Hepatocyte (in vitro differentiated cells): ENCODE data around the gene ZNF202. TPM values are rescaled to one million over a fixed set of nuclear protein-coding genes. Genes with fewer than 3 reads are reported as not detected.

Experiments used
- DNase-seq: peaks from one replicate; pipeline ENCODE4 v3.0.0-alpha.2; 2016; ENCODE audit warnings: low spot score
- H2AFZ ChIP-seq: fragments of 200-600 bp; sonication (generic); 2 replicates; pipeline ENCODE4 v1.6.0; 2016; ENCODE audit warnings: antibody characterized with exemption, mild to moderate bottlenecking
- H3K27ac ChIP-seq: fragments of 200-600 bp; sonication (generic); 2 replicates; pipeline ENCODE4 v1.5.1; 2016; ENCODE audit warnings: mild to moderate bottlenecking
- H3K27me3 ChIP-seq: fragments of 200-600 bp; sonication (generic); 2 replicates; pipeline ENCODE4 v1.6.1; 2016
- H3K36me3 ChIP-seq: fragments of 200-600 bp; sonication (generic); replicated peaks from 2 replicates; pipeline ENCODE4 v1.5.1; 2016; ENCODE audit warnings: low read depth; ENCODE audit not compliant: insufficient read depth
- H3K4me1 ChIP-seq: fragments of 200-600 bp; sonication (generic); 2 replicates; pipeline ENCODE4 v1.5.1; 2016; ENCODE audit warnings: mild to moderate bottlenecking, moderate library complexity; ENCODE audit not compliant: insufficient read depth
- H3K4me2 ChIP-seq: fragments of 200-600 bp; sonication (generic); 2 replicates; pipeline ENCODE4 v1.6.0; 2016
- H3K4me3 ChIP-seq: fragments of 200-600 bp; sonication (generic); 2 replicates; pipeline ENCODE4 v1.5.1; 2016; ENCODE audit warnings: mild to moderate bottlenecking
- H3K79me2 ChIP-seq: fragments of 200-600 bp; sonication (generic); 2 replicates; pipeline ENCODE4 v1.6.0; 2017; ENCODE audit warnings: mild to moderate bottlenecking
- H3K9me2 ChIP-seq: fragments of 200-600 bp; sonication (generic); replicated peaks from 2 replicates; pipeline ENCODE4 v1.6.0; 2017; ENCODE audit warnings: mild to moderate bottlenecking; ENCODE audit not compliant: insufficient read depth
- H3K9me3 ChIP-seq: fragments of 200-600 bp; sonication (generic); 2 replicates; pipeline ENCODE4 v1.5.1; 2016; ENCODE audit warnings: low read depth, mild to moderate bottlenecking
- H4K20me1 ChIP-seq: fragments of 200-600 bp; sonication (generic); 2 replicates; pipeline ENCODE4 v1.6.0; 2016; ENCODE audit warnings: mild to moderate bottlenecking; ENCODE audit not compliant: insufficient read depth, poor library complexity, severe bottlenecking
- EZH2 ChIP-seq: fragments of 200-600 bp; sonication (generic); IDR thresholded peaks from 2 replicates; pipeline ENCODE4 v1.6.1; 2016; ENCODE audit warnings: antibody characterized with exemption, mild to moderate bottlenecking, borderline replicate concordance
- EZH2phosphoT487 ChIP-seq: fragments of 200-600 bp; sonication (generic); IDR thresholded peaks from one replicate; pipeline ENCODE4 v1.6.1; 2018; ENCODE audit warnings: antibody characterized with exemption, mild to moderate bottlenecking, low read depth, moderate library complexity; ENCODE audit not compliant: unreplicated experiment, severe bottlenecking
- WGBS: methylation state at CpG from one replicate; pipeline ENCODE4 v1.1.6; 2016; ENCODE audit warnings: low lambda C conversion rate; ENCODE audit errors: missing lambda C conversion rate; 5-methylcytosine and 5-hydroxymethylcytosine counted together
- polyA plus RNA-seq: library from polyadenylated mRNA; unstranded; fragments of >200 nt; fragmentation: Nextera tagmentation; extraction: Ambion mirVana; gene quantifications from 2 replicates; pipeline ENCODE4 v1.2.1, GENCODE V29; 2016
- total RNA-seq: library from RNA; depleted of rRNA; stranded (reverse); fragments of >200 nt; gene quantifications from 2 replicates; pipeline ENCODE4 v1.2.3, GENCODE V29; 2014
- TF ChIP-seq, protein P1 (sequence below): fragments of 200-600 bp; sonication (generic); IDR thresholded peaks from 2 replicates; pipeline ENCODE4 v1.5.1; 2016; ENCODE audit warnings: antibody characterized with exemption, mild to moderate bottlenecking; ENCODE audit not compliant: poor library complexity

The ZNF202 gene
- total and polyA plus RNA-seq, 2 experiments from 2014 or later, result 5.7 to 8.4 TPM

DNA sequence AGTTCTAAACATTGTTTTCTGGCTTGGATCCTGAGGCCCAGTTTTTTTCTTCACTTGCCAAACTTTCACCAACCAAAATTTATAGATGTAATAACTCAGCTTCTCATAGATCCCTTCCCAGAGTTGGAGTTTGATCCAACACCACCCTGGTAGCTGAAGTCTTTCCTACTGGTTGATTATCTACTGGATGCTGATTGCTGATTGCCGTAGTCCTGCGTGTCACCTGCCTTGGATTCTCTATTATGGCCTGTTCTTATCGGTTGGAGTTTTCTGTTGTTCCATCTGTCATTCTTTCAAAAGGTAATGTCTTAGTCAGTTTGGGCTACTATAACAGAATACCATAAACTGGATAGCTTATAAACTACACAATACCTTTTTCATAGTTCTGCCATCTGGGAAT, 30.2 kb upstream of the ZNF202 start:
- no peak overlapping the region for H3K4me3 ChIP-seq
- no peak overlapping the region for H3K4me2 ChIP-seq
- TF ChIP-seq EZH2phosphoT487 (no peak), EZH2 (no peak)
- TF ChIP-seq, protein P1, sequence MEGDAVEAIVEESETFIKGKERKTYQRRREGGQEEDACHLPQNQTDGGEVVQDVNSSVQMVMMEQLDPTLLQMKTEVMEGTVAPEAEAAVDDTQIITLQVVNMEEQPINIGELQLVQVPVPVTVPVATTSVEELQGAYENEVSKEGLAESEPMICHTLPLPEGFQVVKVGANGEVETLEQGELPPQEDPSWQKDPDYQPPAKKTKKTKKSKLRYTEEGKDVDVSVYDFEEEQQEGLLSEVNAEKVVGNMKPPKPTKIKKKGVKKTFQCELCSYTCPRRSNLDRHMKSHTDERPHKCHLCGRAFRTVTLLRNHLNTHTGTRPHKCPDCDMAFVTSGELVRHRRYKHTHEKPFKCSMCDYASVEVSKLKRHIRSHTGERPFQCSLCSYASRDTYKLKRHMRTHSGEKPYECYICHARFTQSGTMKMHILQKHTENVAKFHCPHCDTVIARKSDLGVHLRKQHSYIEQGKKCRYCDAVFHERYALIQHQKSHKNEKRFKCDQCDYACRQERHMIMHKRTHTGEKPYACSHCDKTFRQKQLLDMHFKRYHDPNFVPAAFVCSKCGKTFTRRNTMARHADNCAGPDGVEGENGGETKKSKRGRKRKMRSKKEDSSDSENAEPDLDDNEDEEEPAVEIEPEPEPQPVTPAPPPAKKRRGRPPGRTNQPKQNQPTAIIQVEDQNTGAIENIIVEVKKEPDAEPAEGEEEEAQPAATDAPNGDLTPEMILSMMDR, result no peak
- no peak for DNase-seq
- no peak overlapping the region for H2AFZ ChIP-seq
- no peaks in the 10 kb centered on the region for H3K4me1 ChIP-seq
- H3K27ac ChIP-seq, result no peak overlapping the region
- no peaks in the 10 kb centered on the region for H4K20me1 ChIP-seq
- no peaks in the 10 kb centered on the region for H3K9me3 ChIP-seq
- H3K36me3 ChIP-seq, result no peaks in the 10 kb centered on the region
- no peaks in the 10 kb centered on the region for H3K27me3 ChIP-seq
- no peaks in the 10 kb centered on the region for H3K79me2 ChIP-seq
- H3K9me2 ChIP-seq, result no peaks in the 10 kb centered on the region
- WGBS, result 98% methylated on average over 3 of the region's 3 CpGs

DNA sequence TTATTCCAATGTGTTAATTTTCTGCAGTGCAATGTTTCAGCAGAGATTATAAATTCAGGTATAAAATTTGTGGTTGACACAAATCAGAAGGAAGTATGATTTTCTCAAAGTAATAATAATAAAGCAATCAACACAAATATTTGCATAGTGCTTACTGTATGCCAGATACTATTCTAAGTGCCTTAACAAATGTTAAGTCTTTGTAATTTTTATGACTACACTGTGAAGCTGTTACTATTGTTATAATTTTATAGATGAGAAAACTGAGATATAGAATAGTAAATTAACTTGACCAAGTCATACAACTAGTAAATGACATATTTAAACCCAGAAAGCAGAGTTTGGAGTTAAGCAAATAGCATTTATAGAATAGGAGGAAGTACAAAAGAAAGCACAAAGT, 29.3 kb upstream of the ZNF202 start:
- Histone ChIP-seq H3K36me3 (no peaks in the 10 kb centered on the region), H3K27me3 (no peaks in the 10 kb centered on the region), H4K20me1 (no peaks in the 10 kb centered on the region), H3K9me2 (no peaks in the 10 kb centered on the region), H2AFZ (no peak overlapping the region), H3K4me2 (no peak overlapping the region), H3K9me3 (no peaks in the 10 kb centered on the region), H3K4me3 (no peak overlapping the region), H3K79me2 (no peaks in the 10 kb centered on the region), H3K4me1 (no peaks in the 10 kb centered on the region), H3K27ac (no peak overlapping the region)
- TF ChIP-seq EZH2phosphoT487, result no peak
- TF ChIP-seq, protein P1, result no peak
- no peak for TF ChIP-seq EZH2
- no peak for DNase-seq

DNA sequence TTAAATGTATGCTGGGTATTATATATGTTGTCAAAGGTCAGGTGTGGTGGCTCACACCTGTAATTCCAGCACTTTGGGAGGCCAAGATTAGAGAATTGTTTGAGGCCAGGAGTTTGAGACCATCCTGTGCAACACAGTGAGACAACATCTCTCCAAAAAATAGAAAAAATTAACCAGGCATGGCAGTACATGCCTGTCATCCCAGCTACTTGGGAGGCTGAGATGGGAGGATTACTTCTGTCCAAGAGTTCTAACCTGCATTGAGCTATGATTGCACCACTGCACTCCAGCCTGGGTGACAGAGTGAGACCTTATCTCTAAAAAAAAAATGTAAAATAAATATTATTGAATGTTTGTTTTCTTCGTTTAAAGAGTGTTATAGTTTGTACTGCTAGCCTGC, 24.1 kb upstream of the ZNF202 start:
- no peak for DNase-seq
- H3K4me2 ChIP-seq, result no peak overlapping the region
- TF ChIP-seq, protein P1, result no peak
- TF ChIP-seq EZH2phosphoT487, result no peak
- TF ChIP-seq EZH2, result no peak
- H3K9me3 ChIP-seq, result no peaks in the 10 kb centered on the region
- no peaks in the 10 kb centered on the region for H4K20me1 ChIP-seq
- no peaks in the 10 kb centered on the region for H3K27me3 ChIP-seq
- no peaks in the 10 kb centered on the region for H3K4me1 ChIP-seq
- no peaks in the 10 kb centered on the region for H3K79me2 ChIP-seq
- H3K36me3 ChIP-seq, result no peaks in the 10 kb centered on the region
- no peak overlapping the region for H3K4me3 ChIP-seq
- H3K27ac ChIP-seq, result no peak overlapping the region
- no peaks in the 10 kb centered on the region for H3K9me2 ChIP-seq
- 68% methylated on average over 1 of the region's 1 CpG for WGBS
- no peak overlapping the region for H2AFZ ChIP-seq

DNA sequence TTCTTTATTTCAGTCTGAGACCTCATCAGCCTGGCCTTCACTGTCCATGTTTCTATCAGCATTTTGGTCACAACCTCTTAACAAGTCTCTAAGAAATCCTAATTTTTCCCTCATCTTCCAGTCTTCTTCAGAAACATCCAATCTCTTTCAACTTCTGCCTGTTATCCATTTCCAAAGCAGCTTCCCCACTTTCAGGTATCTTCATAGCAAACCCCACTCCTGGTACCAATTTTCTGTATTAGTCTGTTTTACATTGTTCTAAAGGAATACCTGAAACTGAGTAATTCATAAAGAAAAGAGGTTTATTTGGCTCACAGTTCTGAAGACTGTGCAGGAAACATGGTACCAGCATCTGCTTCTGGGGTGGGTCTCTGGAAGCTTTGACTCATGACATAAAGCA, 21.0 kb upstream of the ZNF202 start:
- TF ChIP-seq, protein P1, result no peak
- no peak for TF ChIP-seq EZH2phosphoT487
- no peak for TF ChIP-seq EZH2
- Histone ChIP-seq H3K27me3 (no peaks in the 10 kb centered on the region), H3K79me2 (no peaks in the 10 kb centered on the region)

More for the DNA sequence above, 21.0 kb upstream of the ZNF202 start:
- H2AFZ ChIP-seq, result no peak overlapping the region
- H3K9me3 ChIP-seq, result no peaks in the 10 kb centered on the region
- no peak overlapping the region for H3K27ac ChIP-seq
- no peaks in the 10 kb centered on the region for H3K9me2 ChIP-seq
- no peaks in the 10 kb centered on the region for H3K4me1 ChIP-seq
- H3K4me3 ChIP-seq, result no peak overlapping the region
- no peak overlapping the region for H3K4me2 ChIP-seq
- no peaks in the 10 kb centered on the region for H4K20me1 ChIP-seq
- H3K36me3 ChIP-seq, result no peaks in the 10 kb centered on the region
- DNase-seq, result no peak
